Left colon (tissue), 2 donors: ENCODE results near the gene MRC1. TPM values are rescaled to one million over a fixed set of nuclear protein-coding genes. Genes with fewer than 3 reads are reported as not detected.
"Not testable (repeated sequence)": the region's sequence is repeated elsewhere in the genome, so short reads cannot be mapped to it uniquely, and the experiment has no call there.

ENCODE experiments used
- ATAC-seq: fragments of 200-7000 bp; cut with Tn5 transposase; one replicate; pipeline ENCODE4 v1.9.1; 2020; ENCODE audit warnings: mild to moderate bottlenecking, moderate library complexity
- DNase-seq, 2 donors: peaks; one replicate each; pipeline ENCODE4 v3.0.0-alpha.2; 2020
- intact Hi-C, 2 donors: fragments of 100-400 bp; cut with DNase I in 1 of 2; cut with micrococcal nuclease in 1 of 2; formaldehyde crosslinking; loops; one replicate each; pipeline versions ENCODE4 v1.11.2 to v1.14.0; 2022; cut with DNase I, micrococcal nuclease
- microRNA-seq, 2 donors: library from miRNA; unstranded; fragments of <30 nt; microRNA quantifications; one replicate each; pipeline versions ENCODE4 v1.1.0 to v1.2.0, GENCODE V29; 2020
- total RNA-seq, 2 donors: library from RNA; stranded (reverse); fragmentation: NEBNext Ultra II Directional; extraction: Animal tissue kit (Norgen Biotek cat#: 25700); gene quantifications; one replicate each; pipeline ENCODE4 v1.2.1, GENCODE V29; 2021
- donor health status: DM: no; HTN: no; CAD: no.
- donor health status: DM: yes; HTN: yes; CAD: no.

Gene MRC1
- total RNA-seq, 2 donors from 2014 or later = 11.0 to 25.2 TPM

DNA sequence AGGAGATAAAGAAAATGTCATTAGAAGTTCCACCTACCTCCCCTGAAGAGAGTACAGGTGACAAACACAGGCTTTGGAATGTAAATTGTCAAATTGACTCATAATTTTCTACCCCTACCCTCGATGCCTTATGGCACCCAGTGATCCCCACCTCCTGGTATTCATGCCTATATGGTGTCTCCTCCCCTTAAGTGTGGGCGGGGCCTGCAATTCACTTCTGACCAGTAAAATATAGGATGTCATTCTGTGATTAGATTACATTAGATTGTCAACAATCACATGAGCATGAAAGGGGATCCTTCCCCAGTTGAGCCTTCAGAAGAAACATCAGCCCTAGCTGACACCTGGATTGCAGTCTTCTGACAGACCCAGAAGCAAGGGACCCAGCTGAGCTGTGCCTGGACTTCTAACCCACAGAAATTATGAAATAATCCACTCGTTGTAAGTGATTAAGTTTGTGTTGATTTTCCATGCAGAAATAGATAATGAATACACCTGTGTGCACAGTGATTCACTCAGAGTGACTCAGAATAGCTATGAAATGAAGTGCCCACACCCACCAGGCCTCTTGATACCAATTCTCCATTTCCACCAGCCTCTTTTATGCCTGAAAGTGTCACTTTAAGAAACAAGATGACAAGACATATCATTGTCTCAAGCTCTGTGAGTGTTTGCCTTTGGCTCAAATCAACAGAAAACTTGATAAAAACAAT, 134.0 kb downstream of the MRC1 start:
- intact Hi-C loops = no loop called here

DNA sequence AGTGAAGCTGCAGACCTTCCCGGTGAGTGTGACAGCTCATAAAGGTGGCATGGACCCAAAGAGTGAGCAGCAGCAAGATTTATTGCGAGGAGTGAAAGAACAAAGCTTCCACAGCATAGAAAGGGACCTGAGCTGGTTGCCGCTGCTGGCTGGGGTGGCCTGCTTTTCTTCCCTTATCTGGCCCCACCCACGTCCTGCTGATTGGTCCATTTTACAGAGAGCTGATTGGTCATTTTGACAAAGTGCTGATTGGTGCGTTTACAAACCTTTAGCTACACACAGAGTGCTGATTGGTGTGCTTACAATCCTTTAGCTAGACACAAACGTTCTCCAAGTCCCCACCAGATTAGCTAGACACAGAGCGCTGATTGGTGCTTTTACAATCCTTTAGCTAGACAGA, 141.1 kb downstream of the MRC1 start:
- intact Hi-C loops, ATAC-seq, DNase-seq: not testable (repeated sequence)

More for the DNA sequence above, 134.0 kb downstream of the MRC1 start:
- ATAC-seq = peak; percentile 73
- peak in 1 of 2 donors; percentile 13 for DNase-seq

DNA sequence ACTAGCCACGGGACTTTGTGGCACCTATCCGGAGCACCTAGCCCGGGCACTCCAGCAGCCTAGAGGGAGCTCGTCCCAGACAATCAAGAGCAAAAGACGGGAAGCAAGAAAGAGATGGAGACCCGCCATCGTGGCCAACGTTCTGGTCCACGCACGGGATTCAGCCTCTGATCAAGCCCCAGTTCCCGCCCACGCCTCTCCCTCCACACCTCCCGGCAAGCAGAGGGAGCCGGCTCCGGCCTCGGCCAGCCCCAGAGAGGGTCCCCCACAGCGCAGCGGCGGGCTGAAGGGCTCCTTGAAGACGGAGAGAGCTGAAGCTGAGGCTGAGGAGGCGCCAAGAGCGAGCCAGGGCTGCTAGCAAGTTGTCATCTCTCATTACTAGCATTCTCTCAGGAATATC, 141.6 kb downstream of the MRC1 start:
- intact Hi-C loops = no loop called here
- no peak for ATAC-seq
- DNase-seq = no peak

DNA sequence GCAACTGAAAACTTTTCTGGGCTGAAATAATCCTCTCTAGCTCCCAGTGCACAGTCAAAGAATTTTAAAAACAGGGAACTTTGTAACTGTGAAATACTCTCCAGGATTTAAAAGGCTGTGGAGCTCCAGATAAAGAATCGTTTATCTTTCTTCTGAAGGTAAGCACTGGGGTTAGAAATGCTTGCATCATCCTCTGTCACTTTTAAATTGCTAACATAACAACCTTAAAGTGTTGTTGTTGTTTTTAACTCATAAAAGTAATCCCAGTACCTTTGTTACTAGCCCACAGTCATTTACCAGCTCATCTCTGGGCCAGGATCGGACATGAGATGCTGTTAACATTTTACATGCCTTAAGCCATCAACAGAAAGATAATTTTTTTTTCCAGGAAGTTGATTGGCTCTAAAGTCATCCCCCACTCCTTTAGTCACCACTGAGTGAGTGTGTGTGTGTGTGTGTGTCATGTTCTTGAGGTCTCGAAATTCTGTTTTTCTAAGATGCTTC, 142.8 kb downstream of the MRC1 start, which contains the start of gene SLC39A12:
SLC39A12 (plus strand) TSS at position 51 of the 504 bp plus-strand sequence. CDS start 1,359 bp downstream, outside the sequence.
- ATAC-seq = no peak
- DNase-seq = no peak
- intact Hi-C loops = no loop called here

DNA sequence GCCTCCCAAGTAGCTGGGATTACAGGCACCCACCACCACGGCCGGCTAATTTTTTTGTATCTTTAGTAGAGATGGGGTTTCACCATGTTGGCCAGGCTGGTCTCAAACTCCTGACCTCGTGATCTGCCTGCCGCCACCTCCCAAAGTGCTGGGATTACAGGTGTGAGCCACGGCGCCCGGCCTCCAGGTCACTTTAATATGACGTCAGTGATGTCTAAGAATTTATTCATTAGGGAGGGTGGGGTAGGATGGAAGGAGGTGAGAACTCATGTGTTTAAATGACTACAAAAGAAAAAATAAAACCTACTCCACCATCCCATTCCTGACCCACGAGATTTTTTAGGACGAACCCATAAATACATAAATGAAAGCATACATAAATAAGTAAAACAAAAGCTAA, 145.2 kb downstream of the MRC1 start:
- ATAC-seq, intact Hi-C loops, DNase-seq: not testable (repeated sequence)

DNA sequence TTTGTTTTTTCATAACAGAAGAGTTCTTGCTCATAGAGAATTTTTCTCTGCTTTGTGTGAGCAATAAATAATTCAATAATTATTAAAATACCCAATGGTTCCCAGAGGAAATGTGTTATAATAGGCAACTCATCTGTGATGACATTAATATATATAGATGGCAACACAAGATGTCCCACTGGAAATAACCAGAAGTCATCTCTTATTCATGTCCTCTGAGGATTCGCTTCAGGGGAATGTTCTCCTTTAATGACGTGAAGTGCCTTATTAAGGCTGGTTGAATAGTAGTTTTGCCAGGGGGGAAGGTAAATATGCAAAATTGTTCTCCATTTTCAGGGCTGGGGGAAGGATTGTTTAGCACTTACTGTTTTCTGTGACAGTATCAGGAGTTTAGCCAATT, 145.7 kb downstream of the MRC1 start:
- DNase-seq = no peak
- ATAC-seq = no peak
- intact Hi-C loops = no loop called here

DNA sequence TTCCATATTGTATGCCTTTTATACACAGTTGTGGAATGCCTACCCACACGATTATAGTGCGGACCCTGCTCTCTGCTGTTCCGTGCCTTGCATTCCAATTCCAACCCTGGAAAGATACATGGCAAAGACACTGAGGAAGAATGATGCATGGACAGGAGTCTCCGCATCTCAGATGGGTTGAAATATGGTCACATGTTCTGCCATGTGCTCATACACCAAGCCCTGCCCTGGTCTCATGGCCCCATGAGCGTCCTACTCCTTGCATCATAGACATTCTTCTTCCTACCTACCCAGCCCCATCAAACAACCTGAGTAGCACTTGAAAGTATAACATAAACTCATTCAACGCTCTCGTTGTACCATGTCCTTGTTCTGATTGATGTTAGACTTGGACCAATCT, 148.9 kb downstream of the MRC1 start:
- intact Hi-C loops = no loop called here

DNA sequence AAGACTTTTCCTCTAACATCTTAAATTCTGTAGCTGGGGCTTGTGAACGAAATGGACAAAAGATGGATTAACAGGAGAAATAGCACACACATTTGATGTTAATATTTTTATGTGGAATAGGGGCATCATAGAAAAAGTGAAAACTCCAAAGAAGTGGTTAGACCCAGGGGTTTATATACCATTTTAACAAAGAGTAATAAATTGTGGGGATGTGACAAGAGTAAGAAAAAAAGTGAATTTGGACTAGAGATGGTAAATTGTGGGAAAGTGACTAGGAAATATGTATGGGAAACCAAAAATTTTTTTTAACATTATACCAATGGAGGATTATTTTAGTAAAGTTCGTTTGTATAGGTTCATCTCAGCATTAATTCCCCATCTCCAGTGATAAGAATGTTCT, 150.7 kb downstream of the MRC1 start:
- intact Hi-C loops = no loop called here
- DNase-seq (no peak), ATAC-seq (no peak)

More for the DNA sequence above, 148.9 kb downstream of the MRC1 start:
- DNase-seq (no peak), ATAC-seq (no peak)

Small RNA genes lying within 50 kb of the gene (microRNA-seq; reads per million reads assigned to microRNA genes)
- 38.9 to 42.2 reads per million in 2 donors for gene MIR511

Other genes starting within 250 kb of the MRC1 start
- gene HACD1, start 192.0 kb upstream of the MRC1 start, total RNA-seq = 1 to 10 TPM; 3.2 to 6.1 TPM
- 10 to 100 TPM; 15.9 to 19.4 TPM for gene STAM, start 165.2 kb upstream of the MRC1 start, total RNA-seq
- gene TMEM236, start 57.1 kb upstream of the MRC1 start, total RNA-seq = 10 to 100 TPM; 53.0 to 59.6 TPM
- under 1 TPM in 1 of 2 donors, not detected in 1; 0.08 TPM for gene SLC39A12, start 142.6 kb downstream of the MRC1 start, total RNA-seq